Activated CD8-positive, alpha-beta T cell treated with anti-CD3 and anti-CD28 coated beads for 36 hours (primary cell): ENCODE results near the gene OR9A2. TPM values are rescaled to one million over a fixed set of nuclear protein-coding genes. Genes with fewer than 3 reads are reported as not detected.

ENCODE experiments used
- ATAC-seq: fragments of 200-7000 bp; cut with Tn5 transposase; one replicate; pipeline ENCODE4 v1.10.0; 2021; ENCODE audit warnings: mild to moderate bottlenecking, moderate library complexity
- CTCF ChIA-PET: fragments of 350-600 bp; sonication (Branson Sonifier 250); formaldehyde crosslinking; loops from one replicate; lab custom pipeline; 2021; ENCODE audit warnings: antibody characterized with exemption; lab: Charles Lee
- POLR2A ChIA-PET: fragments of 350-600 bp; sonication (Branson Sonifier 250); formaldehyde crosslinking; loops from one replicate; lab custom pipeline; 2021; ENCODE audit warnings: antibody characterized with exemption; lab: Charles Lee
- DNase-seq: peaks from one replicate; pipeline ENCODE4 v3.0.0-alpha.2; 2020
- H3K27ac Mint-ChIP-seq: one replicate; pipeline ENCODE4 v1.8.0; 2021; ENCODE audit warnings: mild to moderate bottlenecking, mixed read lengths
- H3K27me3 Mint-ChIP-seq: one replicate; pipeline ENCODE4 v1.8.0; 2021; ENCODE audit warnings: mixed read lengths
- H3K36me3 Mint-ChIP-seq: one replicate; pipeline ENCODE4 v1.8.0; 2021; ENCODE audit warnings: low read depth, mixed read lengths
- H3K4me1 Mint-ChIP-seq: one replicate; pipeline ENCODE4 v1.8.0; 2021; ENCODE audit warnings: low read depth, mixed read lengths
- H3K4me3 Mint-ChIP-seq: one replicate; pipeline ENCODE4 v1.8.0; 2021; ENCODE audit warnings: mild to moderate bottlenecking, moderate library complexity, mixed read lengths
- H3K9me3 Mint-ChIP-seq: one replicate; pipeline ENCODE4 v1.8.0; 2021; ENCODE audit warnings: mixed read lengths
- CTCF ChIP-seq: fragments of 200-600 bp; IDR thresholded peaks from one replicate; pipeline ENCODE4 v1.8.0; 2022; ENCODE audit warnings: antibody characterized with exemption, mild to moderate bottlenecking
- intact Hi-C: fragments of 100-400 bp; cut with micrococcal nuclease; formaldehyde crosslinking; loops from one replicate; pipeline ENCODE4 v1.10.0; 2022
- total RNA-seq, 2 experiments: library from RNA; stranded (reverse); gene quantifications; one replicate each; pipeline ENCODE4 v1.2.3, GENCODE V29; 2021

The OR9A2 gene
- total RNA-seq, 2 experiments from 2014 or later, result not detected

- ATAC-seq (no peak), DNase-seq (no peak)
- H3K27ac Mint-ChIP-seq, result no peak overlapping the region
- no peaks in the 10 kb centered on the region for H3K36me3 Mint-ChIP-seq
- CTCF ChIA-PET, result interaction anchor here (0.7 to 3.9 kb wide), 4 partner anchors 10 to 207 kb away, joined by 3 to 42 read pairs (median 9); no protein-coding TSS in a partner anchor
- intact Hi-C loops, result no loop called here
- POLR2A ChIA-PET, result no interaction called here
- no peaks in the 10 kb centered on the region for H3K9me3 Mint-ChIP-seq
- H3K4me3 Mint-ChIP-seq, result no peak overlapping the region
- TF ChIP-seq CTCF, result no peak
- peaks cover 4% of the 10 kb centered on the region for H3K4me1 Mint-ChIP-seq
- H3K27me3 Mint-ChIP-seq, result peaks cover 12% of the 10 kb centered on the region
These were observed 14.5 kb downstream of the OR9A2 start for GRCh38 chr7:143012409-143012808.

- intact Hi-C loops, result no loop called here
- POLR2A ChIA-PET, result no interaction called here
- CTCF ChIA-PET, result interaction anchor here (0.6 to 3.9 kb wide), 5 partner anchors 10 to 208 kb away, joined by 3 to 42 read pairs (median 4); no protein-coding TSS in a partner anchor
- no peak overlapping the region for H3K4me3 Mint-ChIP-seq
- no peak for DNase-seq
- peaks cover 4% of the 10 kb centered on the region for H3K4me1 Mint-ChIP-seq
- ATAC-seq, result no peak
- H3K36me3 Mint-ChIP-seq, result no peaks in the 10 kb centered on the region
- no peak overlapping the region for H3K27ac Mint-ChIP-seq
- no peak for TF ChIP-seq CTCF
- no peaks in the 10 kb centered on the region for H3K9me3 Mint-ChIP-seq
- peaks cover 12% of the 10 kb centered on the region for H3K27me3 Mint-ChIP-seq
These were observed 14.9 kb downstream of the OR9A2 start for GRCh38 chr7:143012001-143012400.

GRCh38 chr7:143008007-143008901 is 18.7 kb downstream of the OR9A2 start:
- ChIA-PET POLR2A (interaction anchor here (0.7 kb wide), 2 partner anchors 15 to 357 kb away, joined by 3 read pairs; no protein-coding TSS in a partner anchor), CTCF (interaction anchor here (0.6 to 15.9 kb wide), 12 partner anchors 9 to 232 kb away, joined by 3 to 380 read pairs (median 4); partner anchors contain the start of gene TAS2R40)
- TF ChIP-seq CTCF, result peak; percentile 92
- no peaks in the 10 kb centered on the region for H3K36me3 Mint-ChIP-seq
- peaks cover 5% of the 10 kb centered on the region for H3K4me1 Mint-ChIP-seq
- no peak overlapping the region for H3K4me3 Mint-ChIP-seq
- intact Hi-C loops, result loop anchor here (1.0 kb wide), 1 partner anchor 207 kb away; no protein-coding TSS in a partner anchor
- peak; percentile 89 for DNase-seq
- no peaks in the 10 kb centered on the region for H3K9me3 Mint-ChIP-seq
- peak; percentile 98 for ATAC-seq
- no peak overlapping the region for H3K27ac Mint-ChIP-seq
- H3K27me3 Mint-ChIP-seq, result peaks cover 5% of the 10 kb centered on the region

GRCh38 chr7:143005632-143006260 is 21.2 kb downstream of the OR9A2 start:
- CTCF ChIA-PET, result interaction anchor here (0.9 to 15.9 kb wide), 13 partner anchors 12 to 702 kb away, joined by 3 to 380 read pairs (median 4); partner anchors contain the start of genes EPHB6 and TAS2R40
- H3K27ac Mint-ChIP-seq, result no peak overlapping the region
- POLR2A ChIA-PET, result no interaction called here
- H3K4me1 Mint-ChIP-seq, result peaks cover 9% of the 10 kb centered on the region
- H3K9me3 Mint-ChIP-seq, result no peaks in the 10 kb centered on the region
- ATAC-seq (no peak), DNase-seq (no peak)
- H3K4me3 Mint-ChIP-seq, result no peak overlapping the region
- peaks cover 3% of the 10 kb centered on the region for H3K27me3 Mint-ChIP-seq
- no peaks in the 10 kb centered on the region for H3K36me3 Mint-ChIP-seq
- no peak for TF ChIP-seq CTCF
- intact Hi-C loops, result no loop called here
